Caki2 (cell line): ENCODE measurements around the gene BCAS3. TPM values are rescaled to one million over a fixed set of nuclear protein-coding genes. Genes with fewer than 3 reads are reported as not detected.

Experiments
- DNase-seq: peaks from one replicate; pipeline ENCODE4 v3.0.0-alpha.2; 2015; ENCODE audit warnings: low read depth
- in situ Hi-C: cut with HindIII; loops from 2 replicates; pipeline ENCODE4 v1.10.0; 2016; ENCODE audit warnings: low sequenced_read_pairs, low pct_unique_long_range_greater_than_20kb, mixed read lengths
- total RNA-seq: library from RNA; depleted of rRNA; stranded (reverse); fragments of >200 nt; shearing (Covaris generic); gene quantifications from 2 replicates; pipeline ENCODE4 v1.2.3, GENCODE V29; 2014; ENCODE audit warnings: low replicate concordance

Gene BCAS3
- total RNA-seq, 1 experiment from 2014 or later: 10.3 TPM

DNA sequence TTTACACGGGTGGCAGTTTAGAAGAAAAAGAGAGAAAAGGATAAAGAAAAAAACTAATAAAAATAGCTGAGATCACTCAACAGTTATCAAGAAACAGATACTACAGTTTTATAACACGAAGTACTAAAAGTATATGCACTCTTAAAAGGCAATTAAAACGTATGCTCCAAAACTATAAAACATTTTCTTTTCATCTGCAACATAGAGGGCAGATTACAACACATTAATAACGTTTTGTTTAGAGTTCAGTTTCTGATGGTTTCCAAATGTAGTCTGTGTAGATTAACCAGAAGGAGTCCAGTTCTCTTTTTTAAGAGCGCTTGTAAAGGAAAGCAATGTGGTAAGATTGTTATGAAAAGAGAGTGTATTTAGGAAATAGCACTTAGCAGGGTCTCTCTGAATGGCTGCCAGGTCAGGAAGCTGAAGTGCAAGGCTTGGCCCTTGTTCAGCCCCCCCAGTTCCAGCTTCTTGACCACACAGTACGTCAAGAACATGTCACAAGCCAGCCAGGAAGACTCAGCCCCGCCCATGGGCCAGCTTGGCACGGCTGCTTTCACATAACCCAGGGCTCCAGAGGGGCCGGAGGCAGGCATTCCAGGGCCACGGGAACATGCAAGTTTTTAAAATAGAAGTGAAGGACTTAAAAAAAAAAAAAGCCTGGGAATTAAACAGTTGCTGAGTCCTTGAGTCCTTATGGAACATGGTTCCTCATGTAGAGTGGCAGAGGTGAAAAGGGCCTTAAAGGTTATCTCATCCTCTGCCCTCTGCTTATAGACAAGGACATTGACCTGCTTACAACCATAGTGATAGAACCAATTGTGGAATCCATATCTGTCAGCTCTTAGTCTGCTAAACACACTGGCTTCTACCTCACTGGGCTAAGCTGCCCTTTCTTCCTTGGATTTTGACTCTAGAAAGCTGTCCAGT is 574.6 kb downstream of the BCAS3 start:
- in situ Hi-C loops: no loop called here
- DNase-seq: no peak

- no peak for DNase-seq
- in situ Hi-C loops: no loop called here
Measured at GRCh38 chr17:61253362-61253761, 575.7 kb downstream of the BCAS3 start.

- no peak for DNase-seq
- in situ Hi-C loops: no loop called here
Measured at GRCh38 chr17:61253937-61254574, 576.4 kb downstream of the BCAS3 start.

DNA sequence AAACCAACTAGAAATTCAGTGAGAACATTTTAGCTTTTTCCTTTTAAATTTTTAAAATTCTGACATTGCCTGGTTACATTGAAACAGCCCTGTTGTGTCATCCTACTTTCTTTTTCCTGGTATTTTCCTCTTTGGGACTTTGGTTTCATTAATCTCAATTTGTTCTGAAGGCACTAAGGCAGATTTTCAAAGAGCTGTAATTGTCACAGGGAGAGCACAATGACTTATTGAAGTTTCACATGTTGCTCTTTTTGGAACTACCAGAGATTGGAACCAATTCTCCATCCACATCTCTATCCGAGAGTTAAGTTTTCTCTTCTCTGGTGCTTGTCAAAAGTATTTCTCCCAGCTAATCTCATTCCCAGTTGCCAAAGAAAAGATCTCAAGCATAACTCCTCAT is 577.3 kb downstream of the BCAS3 start:
- no peak for DNase-seq
- in situ Hi-C loops: no loop called here

GRCh38 chr17:61255647-61256046 is 578.0 kb downstream of the BCAS3 start:
- in situ Hi-C loops: no loop called here
- DNase-seq: no peak

- in situ Hi-C loops: no loop called here
- no peak for DNase-seq
Measured at GRCh38 chr17:61259360-61259759, 581.7 kb downstream of the BCAS3 start.

DNA sequence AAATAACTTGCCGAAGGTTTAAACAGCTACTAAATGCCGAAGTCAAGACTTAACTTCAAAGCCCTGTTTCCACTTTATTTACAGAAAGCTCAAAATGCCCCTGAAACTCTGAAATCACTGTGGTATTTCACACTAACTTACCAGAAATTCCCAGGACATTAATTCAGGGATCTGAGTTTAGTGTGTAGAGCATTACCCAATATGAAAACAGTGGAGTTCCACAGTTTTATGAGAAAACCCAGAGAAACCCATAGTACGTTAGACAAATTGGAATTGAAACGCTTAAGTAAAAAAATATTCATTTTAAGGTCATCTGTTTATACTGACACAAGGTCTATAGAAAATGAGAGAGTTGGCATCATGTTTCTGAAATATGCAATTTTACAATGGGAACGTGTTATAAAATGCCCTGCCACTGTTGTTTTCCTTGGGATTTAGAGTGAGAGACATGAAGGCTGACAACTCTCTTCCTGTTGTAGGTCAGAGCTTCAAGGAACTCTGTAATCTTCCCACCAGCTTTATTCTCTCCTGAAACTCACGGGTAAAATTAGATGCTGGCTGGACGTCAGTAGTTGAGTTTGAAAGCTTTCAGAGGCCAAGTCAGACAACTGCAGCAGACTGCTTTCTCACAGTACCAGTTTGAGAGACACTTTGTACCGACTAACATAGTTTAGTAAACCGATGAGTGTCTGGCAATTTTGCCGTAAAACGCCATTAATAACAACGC is 582.6 kb downstream of the BCAS3 start:
- in situ Hi-C loops: no loop called here
- DNase-seq: no peak

DNA sequence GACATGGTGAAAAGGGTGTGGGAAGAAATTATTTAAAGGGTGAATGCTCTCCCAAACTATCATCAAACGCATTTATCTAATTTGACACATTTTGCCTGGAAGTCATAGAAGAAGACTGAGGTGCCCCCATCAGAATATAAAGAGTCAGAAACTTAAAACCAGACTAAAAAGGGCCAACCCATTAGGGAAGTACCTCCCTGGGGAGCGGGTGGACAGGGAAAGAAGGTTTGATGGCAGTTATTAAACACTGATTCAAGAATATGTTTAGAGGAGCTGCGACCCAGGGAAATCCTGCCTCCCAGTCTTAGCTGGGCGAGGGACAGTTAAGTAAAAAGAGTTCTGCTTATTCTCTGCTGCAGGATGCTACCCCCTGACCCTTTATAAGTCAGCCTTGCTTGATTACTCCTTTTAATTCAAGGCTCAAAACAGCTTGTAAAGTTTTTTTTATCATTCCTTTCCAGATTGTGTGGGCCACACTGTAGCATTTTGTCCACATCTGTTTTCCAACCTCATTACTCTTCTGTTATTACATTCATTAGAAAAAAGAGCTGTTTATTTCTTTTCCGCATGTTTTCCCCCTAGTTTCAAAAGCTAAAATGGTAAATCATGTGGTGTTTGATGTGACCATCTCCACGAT is 583.5 kb downstream of the BCAS3 start:
- in situ Hi-C loops: no loop called here

DNA sequence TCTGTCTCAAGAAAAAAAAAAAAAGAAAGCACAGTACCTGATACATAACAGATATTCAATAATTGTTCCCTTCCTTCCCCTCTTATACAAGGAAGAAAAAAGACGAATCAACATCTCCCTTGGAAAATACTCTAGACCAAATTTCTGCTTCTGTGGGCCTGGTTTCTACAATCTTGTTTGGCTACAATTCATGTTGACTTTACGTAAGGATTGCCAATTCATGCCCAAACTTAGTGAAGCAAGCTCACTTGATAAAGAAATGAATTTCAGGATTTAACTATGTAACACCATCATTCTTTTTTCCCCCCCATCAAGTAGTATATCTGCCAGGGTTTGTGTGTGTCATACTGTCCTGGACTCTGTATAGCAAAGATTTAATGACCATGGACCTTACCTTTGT is 587.7 kb downstream of the BCAS3 start:
- in situ Hi-C loops: no loop called here
- DNase-seq: no peak

More for the DNA sequence above, 583.5 kb downstream of the BCAS3 start:
- no peak for DNase-seq

GRCh38 chr17:61267847-61268246 is 590.2 kb downstream of the BCAS3 start:
- in situ Hi-C loops: no loop called here
- no peak for DNase-seq

DNA sequence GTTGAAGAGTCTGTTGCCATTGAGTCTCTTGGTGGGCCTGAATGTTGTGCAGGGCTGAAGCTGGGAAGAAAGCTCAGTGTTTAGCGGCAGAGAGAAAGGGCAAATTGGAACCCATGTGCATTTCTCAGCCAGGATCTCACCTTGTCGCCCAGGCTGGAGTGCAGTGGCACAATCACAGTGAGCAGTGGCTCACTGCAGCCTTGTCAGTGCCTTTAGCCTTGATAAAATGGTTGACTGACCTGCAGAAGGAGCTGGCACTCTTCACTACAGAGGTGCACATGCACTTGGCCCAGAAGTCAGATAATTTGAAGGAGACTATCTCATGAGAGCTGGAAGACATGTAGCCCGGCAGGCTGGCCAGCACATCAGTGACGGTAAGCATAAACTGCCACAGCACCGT is 597.7 kb downstream of the BCAS3 start:
- in situ Hi-C loops: no loop called here
- no peak for DNase-seq

GRCh38 chr17:61276806-61277205 is 599.2 kb downstream of the BCAS3 start:
- DNase-seq: no peak
- in situ Hi-C loops: no loop called here

DNA sequence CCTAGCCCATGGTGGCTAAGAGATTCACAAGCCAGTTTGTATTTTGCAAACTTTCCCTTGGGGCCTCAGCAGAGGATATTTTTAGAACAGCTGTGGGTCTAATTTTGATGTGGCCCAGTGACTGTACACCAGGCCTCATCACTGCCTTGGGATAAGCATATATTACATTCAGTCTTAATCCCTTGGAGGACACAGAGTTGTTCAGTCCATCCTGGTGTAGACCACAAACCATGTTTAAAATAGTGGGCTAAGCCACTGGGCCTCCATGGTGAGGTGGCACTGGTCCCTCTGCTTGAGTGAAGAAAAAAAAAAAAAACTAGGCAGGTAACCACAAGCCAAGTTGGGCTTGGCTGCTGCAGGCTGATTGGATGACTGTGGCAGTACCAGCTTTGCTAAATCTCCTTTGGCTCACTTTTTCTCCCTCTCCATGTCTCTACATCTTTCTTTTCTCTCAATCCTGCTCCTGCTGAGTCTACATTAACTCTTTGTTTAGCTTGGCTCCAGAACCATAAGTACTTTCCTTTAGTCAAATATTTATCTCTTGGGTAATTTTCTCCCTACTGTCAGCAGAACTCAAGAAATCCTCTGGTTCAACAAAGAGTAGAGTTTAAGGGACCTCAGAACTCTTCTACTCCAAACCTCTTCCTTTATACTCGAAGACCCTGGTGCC is 602.0 kb downstream of the BCAS3 start:
- no peak for DNase-seq
- in situ Hi-C loops: no loop called here

DNA sequence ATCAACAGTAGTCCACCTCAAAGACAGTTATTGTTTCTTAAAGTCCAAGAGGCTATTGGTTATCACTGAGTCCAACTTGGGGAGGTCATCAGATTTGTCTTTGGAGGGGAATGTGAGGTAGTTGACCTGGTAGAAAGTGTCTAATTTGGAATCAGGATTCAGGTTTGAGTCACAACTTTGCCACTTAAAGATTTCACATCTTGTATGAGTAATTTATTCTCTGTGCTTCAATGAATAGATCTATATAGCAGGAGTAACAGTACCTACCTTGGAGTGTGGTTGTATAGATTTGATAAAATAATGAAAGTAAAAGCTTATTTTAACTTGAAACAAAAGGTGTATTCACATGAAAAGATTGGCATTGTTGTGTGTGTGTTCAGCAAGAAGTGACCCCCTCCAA is 602.7 kb downstream of the BCAS3 start:
- no peak for DNase-seq
- in situ Hi-C loops: no loop called here

DNA sequence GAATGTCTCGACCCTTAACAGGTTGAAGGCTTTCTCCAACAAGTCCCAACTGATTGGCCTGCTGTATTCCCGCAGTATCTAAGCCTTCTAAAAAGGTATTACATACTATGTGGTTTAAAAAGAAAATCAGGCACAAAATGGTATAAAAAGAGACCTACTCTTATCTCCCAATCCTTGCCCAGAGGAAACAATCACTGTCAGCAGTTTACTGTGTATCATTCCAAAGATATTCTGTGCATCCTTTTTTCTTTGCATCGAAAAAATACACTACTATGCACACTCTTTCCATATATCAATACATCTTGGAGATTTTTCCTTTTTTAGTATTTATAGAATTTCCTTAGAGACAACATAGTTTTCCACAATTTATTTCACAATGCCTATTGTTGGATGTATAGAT is 603.2 kb downstream of the BCAS3 start:
- in situ Hi-C loops: no loop called here
- no peak for DNase-seq

- DNase-seq: no peak
- in situ Hi-C loops: no loop called here
Measured at GRCh38 chr17:61282377-61282776, 604.7 kb downstream of the BCAS3 start.

DNA sequence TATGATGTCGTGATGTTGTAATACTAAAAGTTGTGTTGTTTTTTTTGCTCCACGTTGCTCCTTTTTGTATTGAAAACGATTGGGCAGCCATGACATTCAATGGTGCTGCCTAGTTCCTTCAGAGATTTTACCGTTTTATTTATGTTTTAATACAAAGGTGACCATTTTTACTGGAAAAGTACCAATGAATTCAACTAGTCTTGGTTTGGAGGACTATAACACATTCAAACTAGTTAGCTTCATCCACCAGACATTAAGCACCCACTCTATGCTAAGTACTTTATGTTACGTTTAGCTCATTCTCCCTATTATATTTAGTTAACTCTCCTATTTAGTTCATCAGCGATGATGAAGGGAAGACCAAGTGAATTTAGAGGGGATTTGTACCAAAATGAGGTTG is 605.4 kb downstream of the BCAS3 start:
- in situ Hi-C loops: no loop called here
- DNase-seq: no peak

DNA sequence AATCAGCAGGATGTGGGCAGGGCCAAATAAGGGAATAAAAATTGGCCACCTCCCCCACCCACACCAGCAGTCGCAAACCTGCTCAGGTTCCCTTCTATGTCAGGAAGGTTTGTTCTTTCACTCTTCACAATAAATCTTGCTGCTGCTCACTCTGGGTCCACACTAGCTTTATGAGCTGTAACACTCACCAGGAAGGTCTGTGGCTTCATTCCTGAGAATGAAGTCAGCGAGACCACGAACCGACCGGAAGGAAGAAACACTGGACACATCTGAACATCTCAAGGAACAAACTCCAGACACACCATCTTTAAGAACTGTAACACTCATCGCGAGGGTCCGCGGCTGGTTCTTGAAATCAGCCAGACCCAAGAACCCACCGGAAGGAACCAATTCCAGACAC is 606.5 kb downstream of the BCAS3 start:
- in situ Hi-C loops: no loop called here
- no peak for DNase-seq
